Omental fat pad (tissue), 4 donors: ENCODE measurements around the gene RUNX1. TPM values are rescaled to one million over a fixed set of nuclear protein-coding genes. Genes with fewer than 3 reads are reported as not detected.

Source experiments
- ATAC-seq: fragments of 150-250 bp; one replicate; pipeline ENCODE4 v1.9.1; 2016; ENCODE audit warnings: mild to moderate bottlenecking, moderate library complexity; ENCODE audit not compliant: low FRiP score
- DNase-seq: peaks from one replicate; pipeline ENCODE4 v3.0.0-alpha.2; 2019; ENCODE audit warnings: low spot score
- CTCF ChIP-seq, 3 donors: fragments of 450-650 bp; IDR thresholded peaks; one replicate each; pipeline ENCODE4 v1.5.1; 2016 to 2017; ENCODE audit warnings: antibody characterized with exemption in 3 of 3, mild to moderate bottlenecking in 3 of 3, moderate library complexity in 2 of 3
- total RNA-seq, 4 donors: library from RNA; depleted of rRNA; stranded (reverse); fragments of >200 nt; gene quantifications; one replicate each; pipeline ENCODE4 v1.1.0, GENCODE V29; 2016

RUNX1 gene
- total RNA-seq, 4 donors from 2014 or later, result 21.1 to 75.9 (median 30.2) TPM

- no peak for TF ChIP-seq CTCF (IDR thresholded peaks at IDR 0.05)
- ATAC-seq, result no peak
- no peak for DNase-seq
Observed at GRCh38 chr21:34821717-34822116, 227.4 kb downstream of the RUNX1 start.

- no peak for TF ChIP-seq CTCF (IDR thresholded peaks at IDR 0.05)
- DNase-seq (no peak), ATAC-seq (no peak)
Observed at GRCh38 chr21:34820051-34820450, 229.1 kb downstream of the RUNX1 start.

GRCh38 chr21:34819357-34819999 lies 229.6 kb downstream of the RUNX1 start:
- TF ChIP-seq CTCF (IDR thresholded peaks at IDR 0.05), result no peak
- DNase-seq (no peak), ATAC-seq (no peak)

GRCh38 chr21:34818662-34819158 lies 230.4 kb downstream of the RUNX1 start:
- no peak for TF ChIP-seq CTCF (IDR thresholded peaks at IDR 0.05)
- peak; percentile 12 for ATAC-seq
- no peak for DNase-seq

- DNase-seq, result no peak
- TF ChIP-seq CTCF (IDR thresholded peaks at IDR 0.05), result no peak
- no peak for ATAC-seq
Observed at GRCh38 chr21:34817821-34818661, 231.1 kb downstream of the RUNX1 start.

GRCh38 chr21:34815831-34816705 lies 233.0 kb downstream of the RUNX1 start:
- ATAC-seq, result no peak
- no peak for TF ChIP-seq CTCF (IDR thresholded peaks at IDR 0.05)
- DNase-seq, result no peak
